Hepatocyte (in vitro differentiated cells): ENCODE measurements around the gene BCAS3. TPM values are rescaled to one million over a fixed set of nuclear protein-coding genes. Genes with fewer than 3 reads are reported as not detected.

Experiments used
- DNase-seq: peaks from one replicate; pipeline ENCODE4 v3.0.0-alpha.2; 2016; ENCODE audit warnings: low spot score
- H2AFZ ChIP-seq: fragments of 200-600 bp; sonication (generic); 2 replicates; pipeline ENCODE4 v1.6.0; 2016; ENCODE audit warnings: antibody characterized with exemption, mild to moderate bottlenecking
- H3K27ac ChIP-seq: fragments of 200-600 bp; sonication (generic); 2 replicates; pipeline ENCODE4 v1.5.1; 2016; ENCODE audit warnings: mild to moderate bottlenecking
- H3K27me3 ChIP-seq: fragments of 200-600 bp; sonication (generic); 2 replicates; pipeline ENCODE4 v1.6.1; 2016
- H3K36me3 ChIP-seq: fragments of 200-600 bp; sonication (generic); replicated peaks from 2 replicates; pipeline ENCODE4 v1.5.1; 2016; ENCODE audit warnings: low read depth; ENCODE audit not compliant: insufficient read depth
- H3K4me1 ChIP-seq: fragments of 200-600 bp; sonication (generic); 2 replicates; pipeline ENCODE4 v1.5.1; 2016; ENCODE audit warnings: mild to moderate bottlenecking, moderate library complexity; ENCODE audit not compliant: insufficient read depth
- H3K4me2 ChIP-seq: fragments of 200-600 bp; sonication (generic); 2 replicates; pipeline ENCODE4 v1.6.0; 2016
- H3K4me3 ChIP-seq: fragments of 200-600 bp; sonication (generic); 2 replicates; pipeline ENCODE4 v1.5.1; 2016; ENCODE audit warnings: mild to moderate bottlenecking
- H3K79me2 ChIP-seq: fragments of 200-600 bp; sonication (generic); 2 replicates; pipeline ENCODE4 v1.6.0; 2017; ENCODE audit warnings: mild to moderate bottlenecking
- H3K9me2 ChIP-seq: fragments of 200-600 bp; sonication (generic); replicated peaks from 2 replicates; pipeline ENCODE4 v1.6.0; 2017; ENCODE audit warnings: mild to moderate bottlenecking; ENCODE audit not compliant: insufficient read depth
- H3K9me3 ChIP-seq: fragments of 200-600 bp; sonication (generic); 2 replicates; pipeline ENCODE4 v1.5.1; 2016; ENCODE audit warnings: low read depth, mild to moderate bottlenecking
- H4K20me1 ChIP-seq: fragments of 200-600 bp; sonication (generic); 2 replicates; pipeline ENCODE4 v1.6.0; 2016; ENCODE audit warnings: mild to moderate bottlenecking; ENCODE audit not compliant: insufficient read depth, poor library complexity, severe bottlenecking
- EZH2 ChIP-seq: fragments of 200-600 bp; sonication (generic); IDR thresholded peaks from 2 replicates; pipeline ENCODE4 v1.6.1; 2016; ENCODE audit warnings: antibody characterized with exemption, mild to moderate bottlenecking, borderline replicate concordance
- EZH2phosphoT487 ChIP-seq: fragments of 200-600 bp; sonication (generic); IDR thresholded peaks from one replicate; pipeline ENCODE4 v1.6.1; 2018; ENCODE audit warnings: antibody characterized with exemption, mild to moderate bottlenecking, low read depth, moderate library complexity; ENCODE audit not compliant: unreplicated experiment, severe bottlenecking
- WGBS: methylation state at CpG from one replicate; pipeline ENCODE4 v1.1.6; 2016; ENCODE audit warnings: low lambda C conversion rate; ENCODE audit errors: missing lambda C conversion rate; 5-methylcytosine and 5-hydroxymethylcytosine counted together
- polyA plus RNA-seq: library from polyadenylated mRNA; unstranded; fragments of >200 nt; fragmentation: Nextera tagmentation; extraction: Ambion mirVana; gene quantifications from 2 replicates; pipeline ENCODE4 v1.2.1, GENCODE V29; 2016
- total RNA-seq: library from RNA; depleted of rRNA; stranded (reverse); fragments of >200 nt; gene quantifications from 2 replicates; pipeline ENCODE4 v1.2.3, GENCODE V29; 2014
- TF ChIP-seq, protein P1 (sequence below): fragments of 200-600 bp; sonication (generic); IDR thresholded peaks from 2 replicates; pipeline ENCODE4 v1.5.1; 2016; ENCODE audit warnings: antibody characterized with exemption, mild to moderate bottlenecking; ENCODE audit not compliant: poor library complexity

Gene BCAS3
- total and polyA plus RNA-seq, 2 experiments from 2014 or later = 16.5 to 58.8 TPM

GRCh38 chr17:60825351-60825750, 147.7 kb downstream of the BCAS3 start:
- Histone ChIP-seq H3K4me2 (no peak overlapping the region), H3K9me2 (no peaks in the 10 kb centered on the region), H3K27ac (no peak overlapping the region), H3K4me3 (no peak overlapping the region), H3K4me1 (no peaks in the 10 kb centered on the region), H3K9me3 (no peaks in the 10 kb centered on the region), H3K36me3 (no peaks in the 10 kb centered on the region), H3K79me2 (no peaks in the 10 kb centered on the region), H2AFZ (no peak overlapping the region), H4K20me1 (no peaks in the 10 kb centered on the region), H3K27me3 (no peaks in the 10 kb centered on the region)
- TF ChIP-seq, protein P1, sequence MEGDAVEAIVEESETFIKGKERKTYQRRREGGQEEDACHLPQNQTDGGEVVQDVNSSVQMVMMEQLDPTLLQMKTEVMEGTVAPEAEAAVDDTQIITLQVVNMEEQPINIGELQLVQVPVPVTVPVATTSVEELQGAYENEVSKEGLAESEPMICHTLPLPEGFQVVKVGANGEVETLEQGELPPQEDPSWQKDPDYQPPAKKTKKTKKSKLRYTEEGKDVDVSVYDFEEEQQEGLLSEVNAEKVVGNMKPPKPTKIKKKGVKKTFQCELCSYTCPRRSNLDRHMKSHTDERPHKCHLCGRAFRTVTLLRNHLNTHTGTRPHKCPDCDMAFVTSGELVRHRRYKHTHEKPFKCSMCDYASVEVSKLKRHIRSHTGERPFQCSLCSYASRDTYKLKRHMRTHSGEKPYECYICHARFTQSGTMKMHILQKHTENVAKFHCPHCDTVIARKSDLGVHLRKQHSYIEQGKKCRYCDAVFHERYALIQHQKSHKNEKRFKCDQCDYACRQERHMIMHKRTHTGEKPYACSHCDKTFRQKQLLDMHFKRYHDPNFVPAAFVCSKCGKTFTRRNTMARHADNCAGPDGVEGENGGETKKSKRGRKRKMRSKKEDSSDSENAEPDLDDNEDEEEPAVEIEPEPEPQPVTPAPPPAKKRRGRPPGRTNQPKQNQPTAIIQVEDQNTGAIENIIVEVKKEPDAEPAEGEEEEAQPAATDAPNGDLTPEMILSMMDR = no peak
- DNase-seq = no peak
- 95% methylated on average over 1 of the region's 1 CpG for WGBS

DNA sequence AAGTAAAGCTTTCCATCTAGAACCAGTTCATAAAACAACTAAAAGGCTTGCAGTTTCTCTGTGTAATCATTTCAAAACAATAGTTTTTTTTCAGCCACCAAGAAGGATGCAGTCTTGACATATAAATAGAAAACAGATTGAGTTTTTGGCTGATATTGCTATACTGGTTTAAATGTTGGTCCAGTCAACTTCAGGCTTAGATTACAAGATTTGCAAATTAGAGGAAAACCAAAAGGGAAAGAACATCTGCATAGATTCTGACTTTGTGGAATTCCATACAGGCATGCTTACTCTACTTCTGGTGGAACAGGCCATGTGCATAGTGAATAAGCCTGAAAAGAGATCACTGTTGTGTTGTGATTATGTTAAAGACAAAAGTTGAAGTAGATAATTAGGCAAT, 150.3 kb downstream of the BCAS3 start:
- Histone ChIP-seq H3K36me3 (no peaks in the 10 kb centered on the region), H3K4me1 (no peaks in the 10 kb centered on the region), H3K4me2 (no peak overlapping the region), H3K9me2 (no peaks in the 10 kb centered on the region), H2AFZ (no peak overlapping the region), H3K79me2 (no peaks in the 10 kb centered on the region), H3K9me3 (no peaks in the 10 kb centered on the region), H3K4me3 (no peak overlapping the region), H4K20me1 (no peaks in the 10 kb centered on the region), H3K27me3 (no peaks in the 10 kb centered on the region), H3K27ac (no peak overlapping the region)
- TF ChIP-seq EZH2 (no peak), EZH2phosphoT487 (no peak)
- TF ChIP-seq, protein P1 = no peak
- no peak for DNase-seq

DNA sequence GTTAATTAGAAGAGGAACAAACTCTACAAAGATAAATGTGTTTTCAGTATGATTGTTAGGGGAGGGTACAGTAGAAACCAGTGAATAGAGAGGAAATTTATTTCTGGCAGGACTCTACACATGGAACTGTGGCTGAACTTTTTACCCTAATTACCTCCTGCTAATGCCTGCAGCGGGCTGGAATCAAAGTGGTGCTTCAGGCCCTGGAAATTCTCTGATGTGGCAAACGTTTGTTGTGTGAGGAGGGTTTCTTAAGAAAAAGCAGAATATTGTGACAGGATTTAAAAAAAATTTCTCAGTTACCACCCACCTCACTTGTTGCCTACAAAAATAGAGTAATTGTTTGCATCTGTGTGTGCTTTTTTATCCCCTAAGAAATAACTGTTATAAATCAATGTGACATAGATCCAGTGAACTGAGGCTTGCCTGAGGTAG, 154.5 kb downstream of the BCAS3 start:
- no peak for DNase-seq
- WGBS = 44% methylated on average over 2 of the region's 2 CpGs
- no peaks in the 10 kb centered on the region for H3K79me2 ChIP-seq
- H3K27ac ChIP-seq = no peak overlapping the region
- no peaks in the 10 kb centered on the region for H3K4me1 ChIP-seq
- no peak overlapping the region for H2AFZ ChIP-seq
- H3K4me3 ChIP-seq = no peak overlapping the region
- TF ChIP-seq EZH2phosphoT487 = no peak
- TF ChIP-seq, protein P1 = no peak
- no peak for TF ChIP-seq EZH2
- no peaks in the 10 kb centered on the region for H3K9me2 ChIP-seq
- no peaks in the 10 kb centered on the region for H4K20me1 ChIP-seq
- H3K4me2 ChIP-seq = no peak overlapping the region
- H3K36me3 ChIP-seq = no peaks in the 10 kb centered on the region
- no peaks in the 10 kb centered on the region for H3K9me3 ChIP-seq
- no peaks in the 10 kb centered on the region for H3K27me3 ChIP-seq

DNA sequence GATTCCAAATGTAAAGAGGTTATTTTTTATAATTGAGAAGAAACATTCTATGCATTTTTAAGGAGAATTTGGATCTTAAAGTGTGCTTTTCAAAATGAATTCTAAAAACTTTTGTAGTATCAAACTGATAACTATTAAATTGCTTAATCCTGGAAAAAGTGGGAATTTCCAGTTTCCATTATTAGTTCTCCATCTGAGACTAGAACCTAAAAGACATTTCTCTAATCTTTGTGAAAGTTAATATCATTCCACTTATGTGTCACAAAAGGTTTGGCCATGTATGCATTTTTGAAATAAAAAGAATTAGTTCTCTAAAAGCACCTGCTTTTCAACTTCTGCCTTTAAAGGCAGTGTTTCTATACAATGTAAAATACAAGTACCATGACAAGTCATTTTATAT, 155.0 kb downstream of the BCAS3 start:
- no peak overlapping the region for H3K27ac ChIP-seq
- H3K4me1 ChIP-seq = no peaks in the 10 kb centered on the region
- H3K79me2 ChIP-seq = no peaks in the 10 kb centered on the region
- TF ChIP-seq EZH2phosphoT487 = no peak
- TF ChIP-seq, protein P1 = no peak
- no peak for TF ChIP-seq EZH2
- H3K4me2 ChIP-seq = no peak overlapping the region
- no peak for DNase-seq
- no peaks in the 10 kb centered on the region for H3K9me2 ChIP-seq
- H3K36me3 ChIP-seq = no peaks in the 10 kb centered on the region
- H4K20me1 ChIP-seq = no peaks in the 10 kb centered on the region
- no peak overlapping the region for H2AFZ ChIP-seq
- no peaks in the 10 kb centered on the region for H3K9me3 ChIP-seq
- no peaks in the 10 kb centered on the region for H3K27me3 ChIP-seq
- no peak overlapping the region for H3K4me3 ChIP-seq
